B cell (primary cell): ENCODE data around the gene NT5DC3. TPM values are rescaled to one million over a fixed set of nuclear protein-coding genes. Genes with fewer than 3 reads are reported as not detected.

Source experiments
- ATAC-seq: fragments of 200-7000 bp; cut with Tn5 transposase; one replicate; pipeline ENCODE4 v1.10.0; 2021; ENCODE audit warnings: low read depth, mild to moderate bottlenecking, moderate number of reproducible peaks, moderate library complexity
- CTCF ChIA-PET: fragments of 350-600 bp; sonication (Branson Sonifier 250); formaldehyde crosslinking; loops from one replicate; lab custom pipeline; 2021; ENCODE audit warnings: antibody characterized with exemption, inconsistent platforms; lab: Charles Lee
- POLR2A ChIA-PET: fragments of 350-600 bp; sonication (Branson Sonifier 250); formaldehyde crosslinking; loops from one replicate; lab custom pipeline; 2021; ENCODE audit warnings: antibody characterized with exemption; lab: Charles Lee
- DNase-seq: peaks from one replicate; pipeline ENCODE4 v3.0.0; 2013
- H2AFZ ChIP-seq: 2 replicates; pipeline ENCODE4 v1.6.1; 2012; ENCODE audit warnings: mild to moderate bottlenecking, low read depth, low read length; ENCODE audit not compliant: insufficient read depth, poor library complexity, severe bottlenecking
- H3K27ac ChIP-seq, 2 donors: 1 replicate in 1 of 2; 2 replicates in 1 of 2; pipeline ENCODE4 v1.5.1; 2012 to 2013; ENCODE audit warnings: low read length in 2 of 2, mild to moderate bottlenecking in 2 of 2, moderate library complexity in 1 of 2
- H3K27me3 ChIP-seq, 4 experiments: fragments of 200-600 bp in 1 of 4; sonication (generic) in 1 of 4; replicated peaks in 1 of 4; 1 replicate in 2 of 4; 2 replicates in 2 of 4; pipeline versions ENCODE4 v1.6.1 to v1.7.0; 2013 to 2016; ENCODE audit warnings: low read length in 3 of 4, mild to moderate bottlenecking in 2 of 4, mixed read lengths in 1 of 4, moderate library complexity in 1 of 4; ENCODE audit not compliant: insufficient read depth in 4 of 4, control insufficient read depth in 3 of 4; ENCODE audit errors: control extremely low read depth in 1 of 4
- H3K36me3 ChIP-seq, 2 experiments: replicated peaks in 1 of 2; 1 replicate in 1 of 2; 2 replicates in 1 of 2; pipeline versions ENCODE4 v1.6.1 to v1.7.1; 2013; ENCODE audit warnings: low read length in 1 of 2; ENCODE audit not compliant: insufficient read depth in 2 of 2, control insufficient read depth in 1 of 2; ENCODE audit errors: control extremely low read depth in 1 of 2, extremely low read depth in 1 of 2
- H3K4me1 ChIP-seq, 2 donors: fragments of 200-600 bp in 1 of 2; sonication (generic) in 1 of 2; 1 replicate in 1 of 2; 2 replicates in 1 of 2; pipeline versions ENCODE4 v1.5.1 to v1.6.1; 2013 to 2017; ENCODE audit warnings: low read length in 2 of 2; ENCODE audit not compliant: control insufficient read depth in 2 of 2, insufficient read depth in 2 of 2
- H3K4me2 ChIP-seq: replicated peaks from 2 replicates; pipeline ENCODE3; 2012; ENCODE audit warnings: mild to moderate bottlenecking, low read depth, low read length; ENCODE audit not compliant: poor library complexity, severe bottlenecking
- H3K4me3 ChIP-seq, 5 experiments: fragments of 200-600 bp in 1 of 5; sonication (generic) in 1 of 5; 1 replicate in 3 of 5; 2 replicates in 2 of 5; pipeline versions ENCODE4 v1.5.1 to v1.7.0; 2011 to 2016; ENCODE audit warnings: low read length in 4 of 5, mild to moderate bottlenecking in 4 of 5, low read depth in 2 of 5, control low read depth in 1 of 5, moderate library complexity in 1 of 5; ENCODE audit not compliant: insufficient read depth in 1 of 5; ENCODE audit errors: control extremely low read depth in 1 of 5, extremely low read depth in 1 of 5
- H3K79me2 ChIP-seq: fragments of 200-600 bp; sonication (generic); one replicate; pipeline ENCODE4 v1.6.0; 2016; ENCODE audit warnings: low read length; ENCODE audit not compliant: control insufficient read depth, insufficient read depth
- H3K9ac ChIP-seq: fragments of 200-600 bp; sonication (generic); 2 replicates; pipeline ENCODE4 v1.6.1; 2017; ENCODE audit warnings: mild to moderate bottlenecking, low read length, moderate library complexity
- H3K9me3 ChIP-seq, 3 donors: one replicate each; pipeline versions ENCODE4 v1.6.1 to v1.7.1; 2013; ENCODE audit warnings: low read length in 2 of 3; ENCODE audit not compliant: control insufficient read depth in 2 of 3, insufficient read depth in 1 of 3; ENCODE audit errors: control extremely low read depth in 1 of 3
- H4K20me1 ChIP-seq: 2 replicates; pipeline ENCODE4 v1.6.0; 2012; ENCODE audit warnings: mild to moderate bottlenecking, low read length; ENCODE audit not compliant: insufficient read depth, control insufficient read depth, poor library complexity, severe bottlenecking
- H3K27ac Mint-ChIP-seq: one replicate; pipeline ENCODE4 v1.8.0; 2021; ENCODE audit warnings: mixed read lengths
- H3K27me3 Mint-ChIP-seq: one replicate; pipeline ENCODE4 v1.8.0; 2021; ENCODE audit warnings: mixed read lengths
- H3K4me1 Mint-ChIP-seq: one replicate; pipeline ENCODE4 v1.8.0; 2021; ENCODE audit warnings: mixed read lengths
- H3K4me3 Mint-ChIP-seq: one replicate; pipeline ENCODE4 v1.8.0; 2021; ENCODE audit warnings: mixed read lengths
- H3K9me3 Mint-ChIP-seq: one replicate; pipeline ENCODE4 v1.8.0; 2022; ENCODE audit warnings: mixed read lengths; ENCODE audit not compliant: insufficient read depth
- EZH2 ChIP-seq: IDR thresholded peaks from 2 replicates; pipeline ENCODE4 v1.6.1; 2012; ENCODE audit warnings: borderline replicate concordance, low read depth, mild to moderate bottlenecking, moderate library complexity, low read length; ENCODE audit not compliant: insufficient read depth, poor library complexity, severe bottlenecking
- WGBS: methylation state at CpG from one replicate; pipeline ENCODE4 v1.1.5; 2013; ENCODE audit warnings: missing lambda C conversion rate; ENCODE audit not compliant: insufficient coverage; 5-methylcytosine and 5-hydroxymethylcytosine counted together
- intact Hi-C: fragments of 100-400 bp; cut with micrococcal nuclease; formaldehyde crosslinking; loops from one replicate; pipeline ENCODE4 v1.10.0; 2022
- polyA plus RNA-seq: library from polyadenylated mRNA; depleted of rRNA; stranded (reverse); fragments of >200 nt; gene quantifications from 2 replicates; pipeline ENCODE4 v1.2.3, GENCODE V29; 2012
- total RNA-seq, 2 donors: library from RNA; stranded (reverse); fragments of 120-200 nt in 1 of 2; gene quantifications; 1 replicate in 1 of 2; 2 replicates in 1 of 2; pipeline versions ENCODE4 v1.2.3 to v1.2.4, GENCODE V29; 2013 to 2022
- TF ChIP-seq, protein P1 (sequence below): fragments of 200-600 bp; IDR thresholded peaks from one replicate; pipeline ENCODE4 v1.8.0; 2022; ENCODE audit warnings: antibody characterized with exemption, mild to moderate bottlenecking

The NT5DC3 gene
- total and polyA plus RNA-seq, 2 donors (not counting 1 experiment from before 2014, with no cell fraction given) = 4.4 to 10.6 TPM

DNA sequence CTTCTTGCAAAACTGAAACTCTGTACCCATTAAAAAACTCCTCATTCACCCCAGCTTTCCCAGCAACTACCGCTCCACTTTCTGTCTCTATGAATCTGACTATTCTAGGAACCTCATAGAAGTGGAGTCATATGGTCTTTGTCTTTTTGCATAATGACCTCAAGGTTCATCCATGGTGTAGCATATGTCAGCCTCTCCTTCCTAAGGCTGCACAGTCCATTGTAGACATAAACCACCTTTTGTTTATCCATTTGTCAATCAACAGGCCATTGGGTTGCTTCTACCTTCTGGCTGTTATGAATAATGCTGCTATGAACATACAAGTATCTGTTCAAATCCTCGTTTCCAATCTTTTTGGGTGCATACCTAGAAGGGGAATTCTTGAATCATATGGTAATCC lies 21.1 kb downstream of the NT5DC3 start:
- Histone ChIP-seq H3K9ac (no peak overlapping the region), H2AFZ (no peak overlapping the region), H3K4me3 (no peak overlapping the region), H3K27me3 (no peaks in the 10 kb centered on the region), H3K36me3 (peaks cover 0 to 8% of the 10 kb centered on the region in 2 experiments), H3K4me2 (no peak overlapping the region), H3K9me3 (peaks cover 3 to 8% (median 6%) of the 10 kb centered on the region in 3 donors), H3K27ac (no peak overlapping the region), H3K79me2 (no peaks in the 10 kb centered on the region), H4K20me1 (no peaks in the 10 kb centered on the region), H3K4me1 (no peaks in the 10 kb centered on the region)
- ChIA-PET POLR2A (no interaction called here), CTCF (no interaction called here)
- ATAC-seq (no peak), DNase-seq (no peak)
- no CpG with 5 or more reads among the region's 2 CpGs for WGBS
- Mint-ChIP-seq H3K27ac (no peak overlapping the region), H3K4me1 (no peaks in the 10 kb centered on the region), H3K9me3 (peaks cover 3% of the 10 kb centered on the region), H3K27me3 (no peaks in the 10 kb centered on the region), H3K4me3 (no peak overlapping the region)
- no peak for TF ChIP-seq EZH2
- TF ChIP-seq, protein P1, sequence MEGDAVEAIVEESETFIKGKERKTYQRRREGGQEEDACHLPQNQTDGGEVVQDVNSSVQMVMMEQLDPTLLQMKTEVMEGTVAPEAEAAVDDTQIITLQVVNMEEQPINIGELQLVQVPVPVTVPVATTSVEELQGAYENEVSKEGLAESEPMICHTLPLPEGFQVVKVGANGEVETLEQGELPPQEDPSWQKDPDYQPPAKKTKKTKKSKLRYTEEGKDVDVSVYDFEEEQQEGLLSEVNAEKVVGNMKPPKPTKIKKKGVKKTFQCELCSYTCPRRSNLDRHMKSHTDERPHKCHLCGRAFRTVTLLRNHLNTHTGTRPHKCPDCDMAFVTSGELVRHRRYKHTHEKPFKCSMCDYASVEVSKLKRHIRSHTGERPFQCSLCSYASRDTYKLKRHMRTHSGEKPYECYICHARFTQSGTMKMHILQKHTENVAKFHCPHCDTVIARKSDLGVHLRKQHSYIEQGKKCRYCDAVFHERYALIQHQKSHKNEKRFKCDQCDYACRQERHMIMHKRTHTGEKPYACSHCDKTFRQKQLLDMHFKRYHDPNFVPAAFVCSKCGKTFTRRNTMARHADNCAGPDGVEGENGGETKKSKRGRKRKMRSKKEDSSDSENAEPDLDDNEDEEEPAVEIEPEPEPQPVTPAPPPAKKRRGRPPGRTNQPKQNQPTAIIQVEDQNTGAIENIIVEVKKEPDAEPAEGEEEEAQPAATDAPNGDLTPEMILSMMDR = no peak
- intact Hi-C loops = no loop called here

DNA sequence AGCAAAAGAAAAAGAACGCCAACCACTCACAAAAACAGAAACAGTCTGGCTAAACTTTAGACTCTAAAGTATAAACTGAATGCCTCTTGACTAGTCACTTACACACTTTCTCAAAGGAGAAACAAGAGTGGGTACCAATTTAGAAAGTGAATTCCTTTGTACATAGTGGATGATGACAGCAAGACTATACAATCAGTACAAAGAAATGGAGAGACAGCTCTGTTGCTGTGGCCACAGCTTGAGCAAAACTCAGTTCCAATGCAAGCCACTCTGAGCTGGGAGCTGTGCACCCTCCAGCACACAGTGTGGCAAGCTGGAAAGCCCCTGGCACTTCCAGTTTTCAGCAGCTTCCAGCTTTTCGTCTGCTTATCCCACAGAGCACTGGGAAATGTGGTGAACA lies 21.7 kb downstream of the NT5DC3 start:
- POLR2A ChIA-PET = no interaction called here

More for the DNA sequence above, 21.7 kb downstream of the NT5DC3 start:
- CTCF ChIA-PET = no interaction called here
- no peaks in the 10 kb centered on the region for H3K27me3 ChIP-seq
- peaks cover 3% of the 10 kb centered on the region for H3K9me3 Mint-ChIP-seq
- H3K4me2 ChIP-seq = no peak overlapping the region
- DNase-seq (no peak), ATAC-seq (no peak)
- no peaks in the 10 kb centered on the region for H3K4me1 ChIP-seq
- H3K36me3 ChIP-seq = peaks cover 0 to 8% of the 10 kb centered on the region in 2 experiments
- no peaks in the 10 kb centered on the region for H3K4me1 Mint-ChIP-seq
- H3K9ac ChIP-seq = no peak overlapping the region
- no peak overlapping the region for H3K27ac Mint-ChIP-seq
- no CpG with 5 or more reads among the region's 2 CpGs for WGBS
- intact Hi-C loops = no loop called here
- H3K27ac ChIP-seq = no peak overlapping the region
- no peak overlapping the region for H3K4me3 Mint-ChIP-seq
- TF ChIP-seq EZH2 = no peak
- TF ChIP-seq, protein P1 = no peak
- no peak overlapping the region for H3K4me3 ChIP-seq
- no peaks in the 10 kb centered on the region for H3K27me3 Mint-ChIP-seq
- no peaks in the 10 kb centered on the region for H4K20me1 ChIP-seq
- H2AFZ ChIP-seq = no peak overlapping the region
- H3K79me2 ChIP-seq = no peaks in the 10 kb centered on the region
- peaks cover 3 to 8% (median 6%) of the 10 kb centered on the region in 3 donors for H3K9me3 ChIP-seq
